DMS79 (cell line): ENCODE data around the gene DEPP1.

Experiments
- DNase-seq: peaks from one replicate; lab custom pipeline; 2025; lab: John Stamatoyannopoulos, UW

Gene DEPP1

DNA sequence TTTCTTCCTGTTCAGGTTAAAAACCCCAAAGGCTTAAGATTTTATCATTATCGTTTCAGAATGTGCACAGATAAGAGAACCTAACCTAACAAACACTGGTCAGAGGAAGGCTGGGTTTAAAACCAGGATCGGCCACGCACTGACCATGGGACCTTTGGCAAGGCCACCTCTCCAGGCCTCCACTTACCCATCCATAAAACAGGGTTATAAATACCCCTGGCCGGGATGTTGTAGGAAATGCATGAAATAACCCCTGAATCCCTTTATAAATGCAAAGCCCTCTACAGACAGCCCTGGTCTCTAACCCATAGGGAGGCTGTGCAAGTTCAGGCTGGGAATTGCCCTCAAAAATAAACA lies 418 bp downstream of the DEPP1 start:
- no peak for DNase-seq

DNA sequence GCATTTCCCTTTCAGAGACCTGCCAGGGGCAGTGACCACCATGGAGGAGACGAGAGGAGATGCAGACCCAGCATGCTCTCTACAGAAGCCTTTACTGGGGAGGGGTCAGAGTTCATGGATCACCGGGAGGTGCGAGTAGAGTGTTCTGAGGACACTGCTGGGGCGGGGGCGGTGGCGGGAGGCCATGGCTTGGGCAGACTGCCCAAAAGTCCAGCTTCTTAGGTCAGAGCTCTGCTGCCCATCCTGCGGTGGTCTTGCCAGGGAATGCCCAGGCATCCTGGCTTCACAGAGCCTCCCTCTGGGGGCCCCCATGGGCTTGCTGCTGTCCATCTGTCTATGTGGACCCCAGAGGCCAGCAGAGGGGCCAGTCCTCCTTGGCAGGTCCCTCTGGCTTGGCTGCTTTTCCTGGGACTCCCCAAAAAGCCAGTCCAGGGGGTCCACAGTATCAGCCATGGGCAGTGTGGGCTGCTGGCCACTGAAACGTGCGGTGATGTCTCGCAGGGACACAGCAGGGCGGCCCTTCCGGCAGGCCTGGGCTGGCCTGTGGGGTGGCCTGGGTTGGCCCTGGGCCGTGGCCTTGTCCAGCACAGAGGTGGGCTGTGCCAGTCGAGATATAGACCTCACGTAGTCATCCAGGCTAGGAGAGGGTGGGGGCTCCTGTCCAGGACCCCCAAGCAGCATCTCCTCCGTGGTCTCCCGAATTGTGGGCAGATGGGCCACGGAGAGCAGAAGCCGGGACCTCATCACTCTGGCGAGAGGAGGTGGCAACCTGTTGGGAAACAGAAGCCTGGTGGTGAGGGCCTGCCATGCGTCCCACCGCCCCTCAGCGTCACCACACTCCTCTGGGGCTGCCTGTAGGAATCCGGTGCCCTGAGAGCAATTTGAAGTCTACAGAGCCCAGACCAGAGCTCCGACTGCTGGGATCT lies 1.1 kb downstream of the DEPP1 start:
- no peak for DNase-seq

DNA sequence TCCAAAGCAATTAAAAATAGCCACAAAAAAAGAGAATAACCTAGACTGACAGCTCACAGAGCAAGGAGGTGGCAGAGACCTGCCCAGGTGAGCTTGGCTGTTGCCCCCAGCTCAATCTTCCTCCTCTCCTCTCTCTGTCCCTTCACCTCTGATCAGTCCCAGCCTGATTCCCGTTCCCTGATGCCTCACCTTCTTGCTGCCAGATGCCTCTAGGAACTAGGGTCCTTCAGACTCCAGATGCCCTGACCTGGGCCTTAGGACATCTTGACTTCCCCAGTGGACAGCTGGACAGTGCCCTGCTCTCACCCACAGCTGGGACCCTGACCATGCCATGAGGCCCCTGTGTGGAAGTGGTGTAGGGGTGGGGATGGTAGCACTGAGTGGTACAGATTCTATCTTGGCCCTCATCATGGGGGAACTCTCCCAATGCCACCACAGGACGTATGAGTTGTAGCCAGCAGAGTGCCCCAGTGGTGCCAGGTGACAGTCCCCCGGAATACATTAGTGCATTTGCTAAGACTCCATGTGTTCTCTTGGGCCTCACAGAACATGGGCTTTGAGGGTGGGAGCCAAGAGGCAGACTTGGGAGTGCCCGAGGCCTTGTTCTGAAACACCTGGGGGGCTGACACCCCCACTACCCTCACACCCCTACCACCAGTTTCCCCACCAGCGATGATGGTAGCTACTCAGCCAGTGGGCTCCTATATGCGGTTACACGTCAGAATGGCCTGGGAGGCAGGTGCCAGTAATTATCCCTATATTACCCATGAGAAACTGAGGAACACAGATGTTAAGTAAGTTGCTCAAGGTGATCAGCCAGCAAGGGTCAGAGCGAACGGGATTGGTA lies 2.0 kb downstream of the DEPP1 start:
- DNase-seq: no peak

DNA sequence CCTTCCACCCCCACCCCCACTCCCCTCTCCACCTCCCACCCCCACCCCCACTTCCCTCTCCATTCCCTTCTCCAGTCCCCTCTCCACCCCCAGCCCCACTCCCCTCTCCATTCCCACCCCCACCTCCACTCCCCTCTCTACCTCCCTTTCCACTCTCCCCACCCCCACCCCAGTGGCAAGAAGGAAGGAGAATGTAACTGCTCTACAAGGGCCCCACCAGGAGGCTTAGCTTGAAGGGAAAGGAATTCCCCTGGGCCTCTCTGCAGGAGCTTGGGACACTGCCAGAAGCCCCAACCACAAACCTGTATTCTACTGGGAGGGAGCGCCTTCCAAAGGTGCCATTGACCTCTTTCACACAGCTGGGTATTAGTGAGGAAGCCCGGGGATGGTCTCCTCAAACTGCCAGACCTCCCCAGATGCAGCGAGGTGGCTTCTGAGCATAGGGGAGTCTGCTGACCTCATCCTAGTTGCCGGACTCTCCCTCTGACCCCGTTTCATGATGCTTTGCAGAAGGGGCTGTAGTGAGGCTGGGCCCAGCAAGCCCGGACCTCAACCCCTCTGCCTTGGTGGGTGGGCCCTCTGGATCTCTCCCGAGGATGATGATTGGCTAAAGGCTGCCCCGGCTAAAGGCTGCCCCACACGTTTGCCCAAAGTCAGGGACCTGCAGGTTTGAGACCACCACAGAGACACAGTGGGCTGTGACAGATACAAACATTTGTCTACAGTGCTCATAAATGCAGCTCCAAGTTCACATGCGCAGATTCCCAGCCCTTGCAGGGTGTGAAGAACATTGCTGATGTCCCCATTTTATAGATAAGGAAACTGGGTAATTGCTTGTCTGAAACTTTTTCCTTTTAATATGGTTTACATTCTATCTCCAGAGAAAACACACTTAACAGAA lies 2.9 kb downstream of the DEPP1 start:
- no peak for DNase-seq

DNA sequence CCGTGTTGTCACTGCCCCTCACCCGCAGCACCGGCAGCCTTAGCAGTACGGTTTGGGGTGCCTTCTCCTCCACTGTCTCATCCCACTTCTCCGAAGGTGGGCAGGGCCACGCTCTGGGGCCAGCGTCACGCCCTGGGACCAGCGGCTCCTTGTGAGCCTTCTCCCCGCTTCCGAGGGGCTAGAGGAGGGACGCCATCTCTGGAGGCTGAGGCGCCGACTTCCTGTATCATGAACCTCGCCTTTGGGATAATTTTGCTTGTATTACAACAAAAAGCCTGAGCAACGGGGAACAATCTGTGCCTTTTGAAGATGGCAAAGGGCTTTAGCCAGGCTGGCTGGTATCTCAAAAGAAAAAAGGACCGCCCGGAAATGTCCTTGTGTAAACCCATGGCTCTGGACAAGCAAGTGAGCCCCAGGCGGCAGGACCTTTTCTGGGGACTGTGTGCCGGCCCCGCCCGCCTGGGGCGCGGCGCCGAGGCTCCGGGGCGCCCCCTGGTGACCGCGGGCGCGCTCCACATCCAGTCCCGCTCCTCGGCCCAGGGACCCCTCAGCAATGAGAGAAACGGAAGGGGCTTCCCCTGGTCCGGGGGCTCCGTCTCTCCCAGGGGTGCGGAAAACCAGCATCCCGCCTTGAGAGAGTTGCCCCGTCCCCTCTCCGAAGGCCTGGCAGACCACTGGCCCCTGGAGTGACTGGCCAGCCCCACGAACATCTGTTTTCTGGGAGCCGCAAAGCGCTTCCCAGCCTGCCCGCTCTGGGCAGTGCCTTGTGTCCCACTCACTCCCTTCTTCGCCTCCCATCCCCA lies 3.8 kb downstream of the DEPP1 start:
- no peak for DNase-seq

DNA sequence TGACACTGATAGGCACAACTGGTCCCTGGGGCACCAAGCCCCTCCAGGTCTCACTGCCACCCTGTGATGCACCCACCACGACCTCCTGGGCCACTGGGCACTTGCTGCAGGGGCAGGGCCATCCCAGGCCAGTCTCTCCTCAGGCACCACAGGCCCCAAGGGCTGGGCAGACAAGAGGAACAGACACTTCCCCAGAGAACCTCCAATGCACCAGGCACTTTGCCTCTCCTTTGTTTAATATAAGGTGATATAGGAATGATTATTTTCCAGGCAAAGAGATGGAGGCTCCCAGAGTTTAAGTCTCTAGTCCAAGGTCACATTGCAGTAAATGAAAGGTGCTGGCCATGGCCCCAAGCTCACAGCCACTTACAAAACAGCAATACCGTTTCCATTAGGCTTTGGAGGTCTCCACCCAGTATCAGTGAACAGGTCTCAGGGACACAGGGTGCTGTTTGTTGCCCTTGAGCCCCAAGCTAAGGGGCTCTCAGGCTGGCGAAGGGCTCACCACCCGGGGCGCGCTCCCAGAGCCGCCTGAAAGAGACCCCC lies 4.5 kb downstream of the DEPP1 start:
- DNase-seq: no peak

DNA sequence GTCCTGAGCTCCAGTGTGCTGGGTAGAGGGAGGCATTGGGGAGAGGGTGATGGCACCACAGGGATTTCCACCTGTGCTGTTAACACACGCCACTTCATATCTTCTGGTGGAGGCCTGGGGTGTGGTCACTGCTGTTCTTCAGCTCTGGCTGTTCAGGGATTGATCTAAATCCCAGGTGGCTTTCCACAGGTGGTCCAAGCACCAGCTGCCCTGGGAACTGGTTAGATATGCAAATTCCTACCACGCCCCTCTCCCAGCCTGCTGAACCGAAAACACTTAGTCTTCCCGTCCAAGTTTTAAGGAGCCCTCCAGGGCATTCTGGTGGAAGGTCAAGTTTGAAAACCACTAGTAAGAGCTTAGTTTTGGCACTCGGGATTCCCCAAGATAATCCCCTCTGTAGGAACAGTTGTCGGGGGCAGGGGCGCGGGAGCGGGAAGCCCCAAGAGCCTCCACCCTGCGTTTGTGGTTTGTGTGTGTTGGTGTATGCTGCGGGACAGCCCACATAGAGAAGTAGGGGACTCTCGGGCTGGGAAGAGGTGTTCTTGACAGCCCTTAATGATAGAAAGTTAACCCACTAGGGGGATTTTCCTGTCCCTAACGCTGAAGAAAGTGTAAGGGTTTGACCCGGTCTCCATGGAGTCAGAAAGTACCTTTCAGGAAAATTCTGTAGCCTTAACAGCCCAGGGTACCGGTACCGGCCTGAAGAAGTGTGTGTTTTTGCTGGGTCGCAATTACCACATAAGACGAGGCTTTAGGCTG lies 5.1 kb downstream of the DEPP1 start:
- DNase-seq: peak; percentile 27

DNA sequence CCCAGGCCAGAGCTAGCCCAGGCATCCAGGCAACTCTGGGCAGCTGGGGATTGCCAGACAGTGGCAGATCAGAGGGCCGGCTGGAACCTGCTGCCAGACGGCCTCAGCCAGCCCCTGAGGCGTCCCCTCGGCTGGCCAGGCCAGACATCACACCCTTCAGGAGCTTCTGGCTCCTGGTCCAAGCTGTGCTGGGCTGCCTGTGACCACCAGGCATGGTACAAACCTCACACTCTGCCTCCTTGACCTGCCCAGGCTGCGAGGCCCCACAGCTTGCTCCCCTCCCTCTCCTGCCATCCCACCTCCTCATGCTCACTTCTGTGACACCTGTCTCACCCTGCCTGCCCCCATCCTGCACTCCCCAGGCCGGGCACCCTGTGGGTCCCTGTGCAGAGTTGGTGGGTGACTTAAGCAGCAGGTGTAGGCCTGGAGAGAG lies 5.7 kb downstream of the DEPP1 start:
- no peak for DNase-seq

DNA sequence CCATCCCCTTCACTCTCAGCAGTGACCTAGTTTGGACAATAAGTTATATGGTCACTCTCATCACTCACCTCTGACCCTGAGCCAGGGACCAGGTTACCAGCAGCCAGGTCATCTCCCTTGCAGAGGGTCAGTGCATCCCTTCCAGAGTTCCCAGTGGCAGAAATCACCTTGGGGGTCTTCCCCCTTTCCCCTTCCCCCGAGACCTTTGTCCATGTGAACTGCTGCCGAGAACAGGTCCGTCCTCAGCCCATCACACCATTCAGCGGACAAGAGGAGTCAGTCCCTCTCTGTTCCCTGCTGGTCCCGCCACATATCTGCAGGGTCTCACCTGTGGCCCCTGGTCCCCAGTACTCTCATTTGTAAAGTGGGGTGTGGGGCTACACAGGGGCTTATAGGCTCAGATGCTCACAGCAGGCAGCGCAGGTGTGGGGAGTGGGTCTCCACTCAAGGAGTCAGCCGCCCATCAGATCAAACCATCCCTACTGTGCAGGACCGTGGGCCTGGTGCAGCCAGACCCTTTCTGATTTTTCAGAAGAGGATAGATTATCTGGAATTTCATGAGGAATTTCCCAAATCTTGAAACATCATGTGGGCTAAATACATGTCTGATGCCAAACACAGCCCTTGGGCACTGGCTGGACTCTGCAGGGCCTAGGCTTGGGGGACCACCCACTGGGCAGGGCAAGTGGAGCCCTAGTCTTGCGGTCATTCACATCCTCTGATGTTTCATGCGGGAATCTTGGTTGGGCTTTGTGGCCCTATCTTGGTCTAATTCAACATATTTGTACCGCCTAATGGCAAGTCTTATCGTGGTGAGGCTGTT lies 6.5 kb downstream of the DEPP1 start:
- no peak for DNase-seq

DNA sequence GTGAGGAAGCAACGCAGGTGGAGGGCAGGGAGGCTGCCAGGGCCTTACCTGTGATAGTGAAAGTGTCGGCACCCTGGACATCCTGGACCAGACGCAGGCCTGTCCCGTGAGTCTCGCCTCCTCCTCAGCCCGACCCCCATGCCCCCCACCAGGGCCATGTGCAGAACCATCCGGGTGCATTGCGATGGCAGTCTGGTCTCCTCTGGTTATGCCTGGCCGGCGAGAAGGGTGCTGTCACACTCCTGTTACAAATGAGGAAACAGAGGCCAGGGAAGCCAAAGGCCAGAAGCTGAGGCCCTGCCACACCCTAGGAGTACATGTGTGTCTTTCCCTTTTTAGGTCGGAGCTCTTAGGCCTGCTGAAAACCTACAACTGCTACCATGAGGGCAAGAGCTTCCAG lies 7.2 kb downstream of the DEPP1 start:
- DNase-seq: no peak

DNA sequence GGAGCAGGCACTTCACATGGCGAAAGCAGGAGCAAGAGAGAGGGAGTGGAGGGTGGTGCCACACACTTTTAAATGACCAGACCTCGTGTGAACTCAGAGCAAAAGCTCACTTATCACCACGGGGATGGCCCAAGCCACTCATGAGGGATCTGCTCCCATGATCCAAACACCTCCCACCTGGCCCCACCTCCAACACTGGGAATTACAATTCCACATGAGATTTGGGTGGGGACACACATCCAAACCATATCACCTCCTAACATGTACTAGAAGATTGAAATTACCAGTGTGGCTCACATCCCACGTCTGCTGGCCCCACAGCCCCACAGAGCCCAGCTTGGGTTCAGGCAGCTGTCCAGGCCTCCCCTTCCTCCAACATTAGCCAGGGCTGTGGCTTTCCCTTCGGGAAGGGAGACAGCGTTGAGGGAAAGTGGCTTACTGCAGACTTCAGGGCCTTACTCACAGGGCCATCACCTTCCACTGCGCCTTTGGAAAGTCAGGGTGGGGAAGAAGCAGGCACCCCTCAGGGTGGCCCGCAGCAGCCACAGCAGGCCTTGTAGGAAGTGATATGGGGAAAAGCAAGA lies 7.7 kb downstream of the DEPP1 start:
- no peak for DNase-seq

DNA sequence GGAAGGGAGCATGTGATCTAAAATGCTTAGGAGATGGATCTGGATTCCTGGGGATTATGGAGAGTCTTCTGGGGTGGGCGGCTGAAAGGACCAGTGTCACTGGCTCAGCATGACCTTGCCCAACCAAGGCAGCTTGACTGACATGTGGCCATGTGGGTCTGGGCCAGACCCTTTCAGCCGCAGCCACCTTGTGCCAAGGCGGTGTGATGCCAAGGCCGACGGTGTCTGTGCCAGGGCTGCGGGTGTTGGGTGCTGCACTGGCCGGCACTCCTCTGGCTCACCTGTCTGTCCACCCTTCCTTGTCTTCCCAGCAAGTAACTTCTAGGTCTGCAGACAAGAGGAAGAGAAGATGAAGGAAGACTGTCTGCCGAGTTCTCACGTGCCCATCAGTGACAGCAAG lies 8.8 kb downstream of the DEPP1 start:
- no peak for DNase-seq

DNA sequence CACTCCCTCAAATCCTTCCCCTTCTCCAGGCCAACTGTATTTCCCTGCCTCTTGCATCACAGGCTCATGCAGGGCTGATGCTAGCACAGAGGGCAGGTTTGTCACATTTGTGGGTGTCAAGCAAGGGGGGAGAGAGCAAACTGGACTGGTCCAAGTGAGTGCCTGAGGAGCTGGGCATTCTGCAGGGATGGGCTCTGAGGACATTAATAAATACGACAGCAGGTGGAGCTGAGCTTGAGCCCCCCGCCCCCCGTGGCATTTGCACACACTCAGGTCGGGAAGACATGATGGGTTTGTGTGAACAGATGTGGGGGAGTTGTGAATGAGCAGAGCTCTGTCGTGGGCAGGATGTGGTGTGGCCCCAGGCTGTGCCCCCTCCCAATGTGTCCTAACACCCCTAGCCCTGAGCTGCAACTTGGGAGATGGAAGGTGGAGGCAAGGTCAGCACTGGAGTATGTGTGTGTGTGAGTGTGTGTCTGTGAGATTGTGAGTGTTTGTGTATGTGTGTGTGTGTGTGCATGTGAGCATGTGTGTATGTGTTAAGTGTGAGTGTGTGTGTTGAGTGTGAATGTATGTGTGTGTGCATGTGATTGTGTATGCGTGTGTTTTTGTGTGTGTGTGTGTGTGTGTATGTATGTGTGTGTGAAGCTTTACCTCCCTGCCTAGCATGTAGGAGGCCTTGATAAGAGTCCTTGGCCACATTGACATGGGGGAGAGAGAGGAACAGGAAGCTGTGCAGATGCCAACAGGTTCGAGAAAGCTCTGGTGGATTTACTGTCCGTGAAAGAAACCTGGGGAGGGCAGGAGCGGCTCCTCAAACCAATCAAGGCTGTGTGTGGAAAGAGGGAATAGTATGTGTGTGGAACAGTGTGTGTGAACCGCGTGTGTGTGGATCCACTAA lies 9.9 kb downstream of the DEPP1 start:
- no peak for DNase-seq

DNA sequence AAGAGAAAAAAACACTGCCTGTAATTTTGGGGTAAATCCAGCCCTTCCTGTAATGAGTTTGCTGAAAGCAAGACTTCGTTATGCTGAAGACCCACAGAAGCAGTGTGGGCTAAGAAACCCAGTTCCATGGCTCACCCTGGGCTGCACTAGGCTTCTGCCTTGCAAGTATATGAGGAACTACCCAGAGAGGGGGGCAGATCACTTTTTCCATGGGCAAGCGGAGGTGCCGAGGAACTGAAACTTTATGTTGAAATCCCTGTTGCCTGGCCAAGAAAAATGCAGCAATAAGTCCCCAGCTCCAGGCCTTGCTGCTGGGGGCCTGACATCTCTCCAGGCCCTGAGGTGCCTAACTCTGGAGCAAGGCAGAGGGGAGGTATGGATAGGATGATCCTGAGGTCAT lies 10.5 kb downstream of the DEPP1 start:
- no peak for DNase-seq

DNA sequence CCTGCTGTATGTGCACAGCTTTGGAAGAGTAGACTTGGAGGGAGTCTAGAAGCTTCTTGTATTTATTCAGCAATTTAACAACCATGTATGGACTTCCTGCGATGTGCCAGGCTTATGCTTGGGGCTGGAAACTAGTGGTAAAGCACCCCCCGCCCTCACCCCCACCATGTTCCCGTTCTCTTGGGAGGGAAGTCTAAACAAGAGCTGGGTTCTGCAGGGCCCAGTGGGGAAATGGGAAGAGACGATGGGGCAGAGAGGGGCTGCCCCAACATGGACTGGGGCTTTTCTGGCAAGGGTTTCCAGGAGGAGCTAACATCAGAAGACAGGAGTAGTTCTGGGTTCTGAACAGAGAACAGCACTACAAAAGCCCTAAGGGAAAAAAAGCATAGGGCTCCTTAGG lies 11.0 kb downstream of the DEPP1 start:
- no peak for DNase-seq

DNA sequence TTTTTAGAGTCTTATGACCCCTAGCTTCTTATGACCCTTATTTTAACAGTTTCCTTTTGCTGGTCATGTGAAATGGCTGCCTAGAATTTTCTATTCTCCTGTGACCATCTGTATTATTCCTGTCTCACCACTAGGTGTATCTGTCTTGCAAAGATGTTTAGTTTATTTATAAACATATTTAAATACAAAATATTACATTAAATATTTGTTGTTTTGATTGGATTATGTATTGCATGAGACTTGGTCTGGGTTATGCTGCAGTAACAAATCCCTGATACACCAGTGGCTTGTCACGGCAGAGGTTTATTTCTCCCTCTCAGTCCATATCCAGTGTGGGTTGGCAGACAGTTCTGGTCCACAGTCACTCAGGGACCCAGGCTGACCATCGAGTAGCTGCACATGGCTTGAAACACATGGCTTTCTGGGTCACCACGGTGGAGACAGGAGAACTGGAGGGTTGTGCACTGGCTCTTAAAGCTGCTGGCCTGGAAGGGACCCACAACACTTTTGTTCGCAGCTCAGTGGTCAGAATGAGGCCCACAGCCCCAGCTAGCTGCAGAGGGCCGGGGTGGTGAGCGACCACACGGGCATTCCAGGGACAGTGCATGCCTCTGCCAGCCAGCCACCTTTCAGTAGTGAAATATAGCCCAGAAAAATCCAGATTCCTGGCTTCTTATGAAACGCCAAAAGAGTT lies 11.6 kb downstream of the DEPP1 start:
- no peak for DNase-seq

DNA sequence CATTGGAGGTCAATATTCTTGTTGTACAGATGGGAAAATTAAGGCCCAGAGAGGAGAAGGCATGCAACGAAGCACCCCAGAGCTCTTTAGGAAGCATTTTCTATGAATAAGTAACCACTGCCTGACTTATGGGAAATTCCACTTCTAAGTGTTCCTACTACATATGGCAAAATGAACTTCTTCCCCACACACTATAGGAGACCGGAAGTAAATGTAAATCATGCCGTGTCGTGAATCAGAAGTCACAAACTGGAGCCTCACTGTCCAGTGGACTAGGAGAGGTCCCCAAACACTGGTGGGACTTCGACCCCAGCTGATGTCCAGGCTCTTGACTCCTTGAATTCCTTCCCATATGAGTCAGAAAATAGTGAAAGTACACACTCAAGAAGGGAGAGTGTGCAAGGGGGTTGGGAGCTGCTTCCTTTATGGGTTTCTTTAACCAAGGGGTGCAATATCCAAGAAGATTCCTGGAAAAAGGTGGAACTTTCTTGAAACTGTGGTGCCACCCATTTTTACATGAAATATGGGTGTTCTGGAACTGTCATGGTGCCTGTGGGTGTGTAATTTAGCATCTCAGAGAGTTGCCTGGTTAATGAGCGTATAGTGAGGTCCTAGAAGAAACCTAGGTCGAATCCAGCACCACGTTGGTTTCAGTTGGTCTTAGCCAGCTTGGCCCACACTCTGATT lies 12.3 kb downstream of the DEPP1 start:
- no peak for DNase-seq
